Adipocyte (in vitro differentiated cells): ENCODE measurements around the gene PKNOX2.

Experiments used
- DNase-seq: peaks from one replicate; pipeline ENCODE4 v3.0.0-alpha.2; 2015; ENCODE audit warnings: low read depth
- H3K27me3 ChIP-seq: replicated peaks from 2 replicates; pipeline ENCODE4 v1.7.0; 2013; ENCODE audit warnings: mild to moderate bottlenecking, low read length, moderate library complexity; ENCODE audit not compliant: control insufficient read depth, insufficient read depth
- H3K36me3 ChIP-seq: 2 replicates; pipeline ENCODE4 v1.7.0; 2013; ENCODE audit warnings: low read length, mild to moderate bottlenecking, moderate library complexity; ENCODE audit not compliant: control insufficient read depth, insufficient read depth, severe bottlenecking
- H3K4me1 ChIP-seq: 2 replicates; pipeline ENCODE4 v1.7.0; 2013; ENCODE audit warnings: mild to moderate bottlenecking, low read length, moderate library complexity; ENCODE audit not compliant: control insufficient read depth, insufficient read depth
- H3K4me3 ChIP-seq: 2 replicates; pipeline ENCODE4 v1.7.0; 2013; ENCODE audit warnings: mild to moderate bottlenecking, low read length, moderate library complexity
- H3K9ac ChIP-seq: 2 replicates; pipeline ENCODE4 v1.7.0; 2013; ENCODE audit warnings: mild to moderate bottlenecking, low read length, moderate library complexity
- H3K9me3 ChIP-seq: 2 replicates; pipeline ENCODE4 v1.7.0; 2013; ENCODE audit warnings: mild to moderate bottlenecking, low read length, moderate library complexity; ENCODE audit not compliant: control insufficient read depth

PKNOX2 gene

GRCh38 chr11:125175166-125175565 lies 10.6 kb downstream of the PKNOX2 start:
- Histone ChIP-seq H3K27me3 (peaks cover 10% of the 10 kb centered on the region), H3K36me3 (no peaks in the 10 kb centered on the region), H3K9me3 (no peaks in the 10 kb centered on the region), H3K9ac (no peak overlapping the region), H3K4me3 (no peak overlapping the region), H3K4me1 (peaks cover 11% of the 10 kb centered on the region)
- DNase-seq, result no peak

- no peaks in the 10 kb centered on the region for H3K9me3 ChIP-seq
- H3K4me3 ChIP-seq, result no peak overlapping the region
- DNase-seq, result no peak
- H3K9ac ChIP-seq, result no peak overlapping the region
- no peaks in the 10 kb centered on the region for H3K36me3 ChIP-seq
- peaks cover 13% of the 10 kb centered on the region for H3K4me1 ChIP-seq
- H3K27me3 ChIP-seq, result peaks cover 10% of the 10 kb centered on the region
Observed at GRCh38 chr11:125175896-125176575, 11.5 kb downstream of the PKNOX2 start.

DNA sequence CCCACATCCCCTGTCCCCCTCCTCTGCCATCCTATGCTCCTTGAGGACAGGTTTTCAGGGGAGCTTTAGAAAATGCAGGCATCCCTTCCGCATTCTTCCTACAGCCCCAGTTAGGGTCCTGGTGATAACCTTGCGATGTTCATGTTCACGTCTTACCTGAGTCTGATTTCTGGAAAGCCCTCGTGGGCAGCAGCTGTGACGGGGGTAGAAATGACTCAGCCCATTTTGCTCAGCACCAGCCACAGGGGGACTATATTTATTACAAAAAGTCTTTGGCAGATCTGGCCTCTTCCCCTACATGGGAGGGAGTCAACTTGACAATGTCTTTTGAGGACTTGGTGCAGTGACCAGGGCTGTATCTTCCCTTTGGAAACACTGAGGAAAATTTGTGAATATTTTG lies 12.3 kb downstream of the PKNOX2 start:
- H3K4me3 ChIP-seq, result no peak overlapping the region
- H3K9ac ChIP-seq, result no peak overlapping the region
- H3K36me3 ChIP-seq, result no peaks in the 10 kb centered on the region

DNA sequence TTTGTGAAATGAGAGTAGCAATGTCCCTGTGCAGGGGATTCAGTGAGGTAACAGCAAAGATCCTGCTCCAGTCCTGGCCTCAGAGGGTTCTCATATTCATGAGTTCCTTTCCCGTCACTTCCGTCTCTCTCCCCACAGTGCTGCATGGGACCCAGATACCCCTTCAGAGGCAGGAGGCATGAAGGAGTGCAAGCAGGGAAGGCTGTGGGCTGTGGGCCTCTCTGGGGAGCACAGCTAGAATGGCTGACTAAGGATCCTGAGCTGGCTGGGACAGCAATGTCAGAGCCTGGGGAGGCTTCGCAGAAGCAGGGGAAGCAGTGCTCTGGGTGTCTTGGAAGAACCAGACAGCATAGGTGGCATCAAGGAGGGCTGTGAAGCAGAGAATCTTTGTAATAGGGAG lies 13.0 kb downstream of the PKNOX2 start:
- Histone ChIP-seq H3K9me3 (no peaks in the 10 kb centered on the region), H3K9ac (no peak overlapping the region), H3K27me3 (peaks cover 10% of the 10 kb centered on the region), H3K36me3 (no peaks in the 10 kb centered on the region), H3K4me3 (no peak overlapping the region), H3K4me1 (peaks cover 18% of the 10 kb centered on the region)
- DNase-seq, result no peak

More for the DNA sequence above, 12.3 kb downstream of the PKNOX2 start:
- H3K9me3 ChIP-seq, result no peaks in the 10 kb centered on the region
- no peak for DNase-seq
- peaks cover 13% of the 10 kb centered on the region for H3K4me1 ChIP-seq
- peaks cover 10% of the 10 kb centered on the region for H3K27me3 ChIP-seq

DNA sequence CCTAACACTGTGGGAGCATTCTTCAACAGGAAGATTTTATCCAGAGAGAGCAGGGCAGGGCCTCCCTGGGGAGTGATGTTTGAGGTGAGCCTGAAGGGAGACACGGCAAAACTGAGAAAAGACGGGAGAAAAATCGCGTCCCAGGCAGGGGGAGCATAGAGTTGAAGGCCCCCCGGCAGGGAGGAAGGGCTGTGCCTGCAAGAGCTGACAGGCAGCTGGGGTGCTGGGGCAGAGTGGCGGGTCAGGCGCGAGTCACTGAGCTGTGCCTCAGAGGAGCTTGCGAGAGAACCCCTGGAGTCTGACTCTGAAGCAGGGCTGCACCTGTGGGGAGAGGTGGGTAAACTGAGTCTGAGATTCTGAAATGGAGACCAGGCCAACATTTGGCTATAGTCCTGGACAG lies 14.8 kb downstream of the PKNOX2 start:
- no peak overlapping the region for H3K4me3 ChIP-seq
- H3K9ac ChIP-seq, result no peak overlapping the region
- H3K9me3 ChIP-seq, result no peaks in the 10 kb centered on the region
- DNase-seq, result no peak
- peaks cover 10% of the 10 kb centered on the region for H3K27me3 ChIP-seq
- H3K36me3 ChIP-seq, result no peaks in the 10 kb centered on the region
- peaks cover 23% of the 10 kb centered on the region for H3K4me1 ChIP-seq

DNA sequence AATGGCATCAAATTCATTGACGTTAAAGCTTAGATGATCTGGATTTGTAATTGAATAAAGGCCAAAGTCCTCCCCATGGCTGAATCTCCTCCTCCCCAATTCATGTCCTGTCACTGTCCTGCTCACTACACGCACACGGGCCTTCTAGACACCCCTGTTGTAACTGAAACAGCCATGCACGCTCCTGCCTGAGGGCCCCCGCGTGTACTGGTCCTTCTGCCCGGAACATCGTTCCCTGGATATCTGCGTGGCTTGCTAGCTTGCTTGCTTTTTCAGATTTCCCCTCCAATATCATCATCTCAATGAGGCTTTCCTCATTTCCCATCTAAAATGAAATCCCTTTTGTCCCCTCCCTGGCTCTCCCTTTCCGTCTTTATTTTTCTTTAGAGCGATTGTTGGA lies 15.3 kb downstream of the PKNOX2 start:
- no peak overlapping the region for H3K4me3 ChIP-seq
- DNase-seq, result no peak
- H3K9me3 ChIP-seq, result no peaks in the 10 kb centered on the region
- no peak overlapping the region for H3K9ac ChIP-seq
- peaks cover 26% of the 10 kb centered on the region for H3K4me1 ChIP-seq
- H3K27me3 ChIP-seq, result peaks cover 10% of the 10 kb centered on the region
- no peaks in the 10 kb centered on the region for H3K36me3 ChIP-seq

DNA sequence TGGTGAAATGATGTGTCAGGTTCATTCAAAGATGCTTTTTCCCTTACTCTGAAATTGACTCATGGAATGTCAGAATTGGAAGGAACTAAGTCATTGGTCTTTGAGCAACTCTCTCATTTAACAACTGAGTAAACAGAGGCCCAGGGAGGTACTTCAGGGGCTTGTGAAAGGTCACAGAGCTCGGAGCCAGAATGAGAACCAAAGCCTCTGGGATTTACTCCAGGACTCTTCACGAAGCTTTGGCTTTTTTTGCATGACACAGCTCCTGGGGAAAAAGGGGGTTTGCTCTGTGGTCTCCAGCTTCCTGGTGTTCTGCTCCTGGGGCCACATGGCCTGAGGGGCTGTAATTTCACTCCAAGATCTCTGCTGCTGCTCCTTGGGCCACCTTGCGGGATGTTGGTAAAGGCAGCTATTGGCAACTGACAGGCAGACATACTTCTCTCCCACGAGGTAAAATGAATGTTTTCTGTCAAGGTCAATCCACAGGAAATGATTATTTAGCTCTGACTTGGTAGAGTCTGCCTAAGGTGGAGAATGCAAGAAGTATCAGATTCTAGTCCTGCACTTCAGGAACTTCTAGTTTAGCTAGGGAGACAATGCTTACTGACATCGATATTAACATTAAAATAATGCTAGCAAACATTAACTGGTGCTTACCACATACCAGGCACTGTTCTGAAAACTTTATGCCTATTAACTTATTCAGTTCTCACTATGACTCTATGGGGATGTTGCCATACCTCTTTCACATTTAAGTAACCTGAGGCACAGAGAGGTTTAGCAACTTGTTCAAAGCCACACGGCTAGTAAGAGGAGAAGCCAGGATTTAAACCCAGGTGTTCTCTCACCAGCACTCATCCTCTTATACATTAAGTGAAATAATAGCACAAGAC lies 16.1 kb downstream of the PKNOX2 start:
- H3K27me3 ChIP-seq, result peaks cover 10% of the 10 kb centered on the region
- H3K36me3 ChIP-seq, result no peaks in the 10 kb centered on the region
- no peak overlapping the region for H3K4me3 ChIP-seq
- no peak overlapping the region for H3K9ac ChIP-seq
- H3K4me1 ChIP-seq, result peaks cover 32% of the 10 kb centered on the region
- DNase-seq, result no peak
- no peaks in the 10 kb centered on the region for H3K9me3 ChIP-seq

GRCh38 chr11:125182573-125182972 lies 18.0 kb downstream of the PKNOX2 start:
- peaks cover 32% of the 10 kb centered on the region for H3K4me1 ChIP-seq
- H3K9me3 ChIP-seq, result peaks cover 7% of the 10 kb centered on the region
- H3K9ac ChIP-seq, result no peak overlapping the region
- no peaks in the 10 kb centered on the region for H3K36me3 ChIP-seq
- H3K27me3 ChIP-seq, result no peaks in the 10 kb centered on the region
- no peak for DNase-seq
- H3K4me3 ChIP-seq, result no peak overlapping the region

GRCh38 chr11:125183641-125184040 lies 19.1 kb downstream of the PKNOX2 start:
- H3K36me3 ChIP-seq, result no peaks in the 10 kb centered on the region

GRCh38 chr11:125188021-125188420 lies 23.5 kb downstream of the PKNOX2 start:
- Histone ChIP-seq H3K4me3 (no peak overlapping the region), H3K27me3 (peaks cover 5% of the 10 kb centered on the region), H3K36me3 (no peaks in the 10 kb centered on the region), H3K9me3 (peaks cover 7% of the 10 kb centered on the region), H3K4me1 (peaks cover 9% of the 10 kb centered on the region), H3K9ac (no peak overlapping the region)
- DNase-seq, result no peak

More at GRCh38 chr11:125183641-125184040, 19.1 kb downstream of the PKNOX2 start:
- Histone ChIP-seq H3K4me1 (peaks cover 32% of the 10 kb centered on the region), H3K27me3 (no peaks in the 10 kb centered on the region), H3K9me3 (peaks cover 7% of the 10 kb centered on the region), H3K9ac (no peak overlapping the region), H3K4me3 (no peak overlapping the region)
- no peak for DNase-seq

GRCh38 chr11:125190566-125190965 lies 26.0 kb downstream of the PKNOX2 start:
- Histone ChIP-seq H3K27me3 (peaks cover 5% of the 10 kb centered on the region), H3K36me3 (no peaks in the 10 kb centered on the region), H3K4me1 (no peaks in the 10 kb centered on the region)

More at GRCh38 chr11:125190566-125190965, 26.0 kb downstream of the PKNOX2 start:
- DNase-seq, result no peak
- no peak overlapping the region for H3K4me3 ChIP-seq
- H3K9ac ChIP-seq, result no peak overlapping the region
- H3K9me3 ChIP-seq, result peaks cover 7% of the 10 kb centered on the region
